Stimulated activated naive CD8-positive, alpha-beta T cell treated with anti-CD3 and anti-CD28 coated beads, Interleukin-15, Interleukin-2, amounts not matched to agents 100 ng/mL and 50 ng/mL, for 24 hours (primary cell): ENCODE measurements around the gene TUBB2A.
"Not testable (repeated sequence)": the region's sequence is repeated elsewhere in the genome, so short reads cannot be mapped to it uniquely, and the experiment has no call there.

ENCODE experiments used
- H3K27ac Mint-ChIP-seq: one replicate; pipeline ENCODE4 v1.8.0; 2021; ENCODE audit warnings: mild to moderate bottlenecking, mixed read lengths
- H3K27me3 Mint-ChIP-seq: one replicate; pipeline ENCODE4 v1.8.0; 2021; ENCODE audit warnings: mixed read lengths
- H3K36me3 Mint-ChIP-seq: one replicate; pipeline ENCODE4 v1.8.0; 2021; ENCODE audit warnings: low read depth, mixed read lengths
- H3K4me1 Mint-ChIP-seq: one replicate; pipeline ENCODE4 v1.8.0; 2021; ENCODE audit warnings: low read depth, mixed read lengths
- H3K4me3 Mint-ChIP-seq: one replicate; pipeline ENCODE4 v1.8.0; 2021; ENCODE audit warnings: mild to moderate bottlenecking, mixed read lengths
- H3K9me3 Mint-ChIP-seq: one replicate; pipeline ENCODE4 v1.8.0; 2021; ENCODE audit warnings: mixed read lengths

The TUBB2A gene

GRCh38 chr6:3157131-3157933 is at the start of gene TUBB2A:
Gene TUBB2A (minus strand): TSS chr6:3157544. CDS start chr6:3157463, 81 bp downstream.
- Mint-ChIP-seq H3K27ac (peak within 1 kb of the TSS; percentile 65), H3K4me1 (peaks cover 18% of the 10 kb centered on the region), H3K27me3 (peaks cover 21% of the 10 kb centered on the region), H3K36me3 (peaks cover 9% of the 10 kb centered on the region), H3K4me3 (peak within 1 kb of the TSS; percentile 87), H3K9me3 (no peaks in the 10 kb centered on the region)

- Mint-ChIP-seq H3K27ac (no peak overlapping the region), H3K27me3 (peaks cover 34% of the 10 kb centered on the region), H3K9me3 (no peaks in the 10 kb centered on the region), H3K4me1 (peaks cover 46% of the 10 kb centered on the region), H3K36me3 (no peaks in the 10 kb centered on the region), H3K4me3 (no peak overlapping the region)
Measured at GRCh38 chr6:3206339-3207015, 49.1 kb upstream of the TUBB2A start.

GRCh38 chr6:3205913-3206312 is 48.6 kb upstream of the TUBB2A start:
- Mint-ChIP-seq H3K27me3 (peaks cover 34% of the 10 kb centered on the region), H3K4me1 (peaks cover 46% of the 10 kb centered on the region), H3K9me3 (no peaks in the 10 kb centered on the region), H3K4me3 (no peak overlapping the region), H3K36me3 (no peaks in the 10 kb centered on the region), H3K27ac (no peak overlapping the region)

GRCh38 chr6:3204921-3205320 is 47.6 kb upstream of the TUBB2A start:
- Mint-ChIP-seq H3K9me3 (no peaks in the 10 kb centered on the region), H3K27me3 (peaks cover 34% of the 10 kb centered on the region), H3K27ac (no peak overlapping the region), H3K36me3 (no peaks in the 10 kb centered on the region), H3K4me3 (no peak overlapping the region), H3K4me1 (peaks cover 40% of the 10 kb centered on the region)

- H3K27me3 Mint-ChIP-seq = peaks cover 38% of the 10 kb centered on the region
- no peaks in the 10 kb centered on the region for H3K9me3 Mint-ChIP-seq
- H3K4me3 Mint-ChIP-seq = no peak overlapping the region
- no peak overlapping the region for H3K27ac Mint-ChIP-seq
- no peaks in the 10 kb centered on the region for H3K36me3 Mint-ChIP-seq
- H3K4me1 Mint-ChIP-seq = peaks cover 23% of the 10 kb centered on the region
Measured at GRCh38 chr6:3202999-3203696, 45.8 kb upstream of the TUBB2A start.

GRCh38 chr6:3201388-3201787 is 44.0 kb upstream of the TUBB2A start:
- Mint-ChIP-seq H3K27ac (no peak overlapping the region), H3K9me3 (no peaks in the 10 kb centered on the region), H3K36me3 (no peaks in the 10 kb centered on the region), H3K4me3 (no peak overlapping the region), H3K27me3 (peaks cover 29% of the 10 kb centered on the region), H3K4me1 (peaks cover 18% of the 10 kb centered on the region)

- Mint-ChIP-seq H3K27ac (no peak overlapping the region), H3K9me3 (no peaks in the 10 kb centered on the region), H3K27me3 (peaks cover 23% of the 10 kb centered on the region), H3K4me3 (no peak overlapping the region), H3K36me3 (no peaks in the 10 kb centered on the region), H3K4me1 (peaks cover 12% of the 10 kb centered on the region)
Measured at GRCh38 chr6:3200682-3201081, 43.3 kb upstream of the TUBB2A start.

- no peaks in the 10 kb centered on the region for H3K36me3 Mint-ChIP-seq
- H3K9me3 Mint-ChIP-seq = no peaks in the 10 kb centered on the region
- H3K4me1 Mint-ChIP-seq = peaks cover 7% of the 10 kb centered on the region
- no peak overlapping the region for H3K27ac Mint-ChIP-seq
- peaks cover 19% of the 10 kb centered on the region for H3K27me3 Mint-ChIP-seq
- H3K4me3 Mint-ChIP-seq = no peak overlapping the region
Measured at GRCh38 chr6:3199382-3199781, 42.0 kb upstream of the TUBB2A start.

- not testable (repeated sequence) for H3K9me3 Mint-ChIP-seq, H3K27ac Mint-ChIP-seq, H3K4me1 Mint-ChIP-seq, H3K27me3 Mint-ChIP-seq, H3K4me3 Mint-ChIP-seq, H3K36me3 Mint-ChIP-seq
Measured at GRCh38 chr6:3197734-3198133, 40.4 kb upstream of the TUBB2A start.

- Mint-ChIP-seq H3K36me3 (no peaks in the 10 kb centered on the region), H3K4me1 (no peaks in the 10 kb centered on the region), H3K27ac (no peak overlapping the region), H3K9me3 (no peaks in the 10 kb centered on the region), H3K4me3 (no peak overlapping the region), H3K27me3 (peaks cover 5% of the 10 kb centered on the region)
Measured at GRCh38 chr6:3196770-3197169, 39.4 kb upstream of the TUBB2A start.

- Mint-ChIP-seq H3K4me3 (no peak overlapping the region), H3K36me3 (no peaks in the 10 kb centered on the region), H3K27me3 (peaks cover 5% of the 10 kb centered on the region), H3K4me1 (no peaks in the 10 kb centered on the region), H3K27ac (no peak overlapping the region), H3K9me3 (no peaks in the 10 kb centered on the region)
Measured at GRCh38 chr6:3195695-3196497, 38.6 kb upstream of the TUBB2A start.

- Mint-ChIP-seq H3K36me3 (no peaks in the 10 kb centered on the region), H3K4me1 (no peaks in the 10 kb centered on the region), H3K9me3 (no peaks in the 10 kb centered on the region), H3K4me3 (no peak overlapping the region), H3K27me3 (peaks cover 5% of the 10 kb centered on the region), H3K27ac (no peak overlapping the region)
Measured at GRCh38 chr6:3195420-3195694, 38.0 kb upstream of the TUBB2A start.

- H3K4me3 Mint-ChIP-seq = no peak overlapping the region
- no peaks in the 10 kb centered on the region for H3K9me3 Mint-ChIP-seq
- H3K27ac Mint-ChIP-seq = no peak overlapping the region
- peaks cover 5% of the 10 kb centered on the region for H3K27me3 Mint-ChIP-seq
- H3K36me3 Mint-ChIP-seq = no peaks in the 10 kb centered on the region
- H3K4me1 Mint-ChIP-seq = no peaks in the 10 kb centered on the region
Measured at GRCh38 chr6:3194535-3195419, 37.4 kb upstream of the TUBB2A start.
